Upper lobe of left lung (tissue), 4 donors: ENCODE data around the gene RPL27.

ENCODE experiments used
- EP300 ChIP-seq, 4 donors: sonication (generic); formaldehyde crosslinking; IDR thresholded peaks; one replicate each; pipeline ENCODE4 v1.5.1; 2017; ENCODE audit warnings: antibody characterized with exemption in 4 of 4, control low read depth in 2 of 4
- POLR2A ChIP-seq, 4 donors: fragments of 450-650 bp; IDR thresholded peaks; one replicate each; pipeline ENCODE4 v1.5.1; 2016 to 2017; ENCODE audit warnings: antibody characterized with exemption in 4 of 4, mild to moderate bottlenecking in 2 of 4
- POLR2AphosphoS5 ChIP-seq, 2 donors: sonication (generic); formaldehyde crosslinking; IDR thresholded peaks; one replicate each; pipeline ENCODE4 v1.5.1; 2017; ENCODE audit warnings: antibody characterized with exemption in 2 of 2
- TF ChIP-seq, protein P1 (sequence below), 6 experiments: fragments of 450-650 bp in 4 of 6; fragments of 200-600 bp in 2 of 6; sonication (generic) in 2 of 6; IDR thresholded peaks; one replicate each; pipeline ENCODE4 v1.5.1; 2016 to 2019; ENCODE audit warnings: antibody characterized with exemption in 6 of 6

DNA sequence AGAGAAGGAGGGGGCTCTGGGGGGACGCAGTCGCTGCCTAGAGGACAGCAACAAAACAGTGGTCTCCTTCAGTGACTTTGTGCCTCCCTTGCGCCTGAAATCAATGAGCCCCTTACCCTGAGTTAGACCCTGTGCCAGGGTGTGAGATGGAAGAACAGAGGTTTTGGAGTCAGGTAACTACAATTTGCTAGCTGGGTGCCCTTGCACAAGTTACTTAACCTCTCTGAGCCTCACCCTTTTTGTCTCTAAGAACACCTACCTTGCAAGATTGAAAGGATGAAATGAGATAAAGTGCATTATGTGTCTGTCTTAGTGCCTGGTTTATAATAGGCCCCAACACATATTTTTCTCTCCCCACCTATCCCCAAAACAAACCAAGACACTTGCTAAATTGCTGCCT lies 36.7 kb downstream of the RPL27 start:
- TF ChIP-seq POLR2AphosphoS5 (IDR thresholded peaks at IDR 0.05) (no peak), EP300 (IDR thresholded peaks at IDR 0.05) (no peak), POLR2A (IDR thresholded peaks at IDR 0.05) (no peak)
- TF ChIP-seq, protein P1, sequence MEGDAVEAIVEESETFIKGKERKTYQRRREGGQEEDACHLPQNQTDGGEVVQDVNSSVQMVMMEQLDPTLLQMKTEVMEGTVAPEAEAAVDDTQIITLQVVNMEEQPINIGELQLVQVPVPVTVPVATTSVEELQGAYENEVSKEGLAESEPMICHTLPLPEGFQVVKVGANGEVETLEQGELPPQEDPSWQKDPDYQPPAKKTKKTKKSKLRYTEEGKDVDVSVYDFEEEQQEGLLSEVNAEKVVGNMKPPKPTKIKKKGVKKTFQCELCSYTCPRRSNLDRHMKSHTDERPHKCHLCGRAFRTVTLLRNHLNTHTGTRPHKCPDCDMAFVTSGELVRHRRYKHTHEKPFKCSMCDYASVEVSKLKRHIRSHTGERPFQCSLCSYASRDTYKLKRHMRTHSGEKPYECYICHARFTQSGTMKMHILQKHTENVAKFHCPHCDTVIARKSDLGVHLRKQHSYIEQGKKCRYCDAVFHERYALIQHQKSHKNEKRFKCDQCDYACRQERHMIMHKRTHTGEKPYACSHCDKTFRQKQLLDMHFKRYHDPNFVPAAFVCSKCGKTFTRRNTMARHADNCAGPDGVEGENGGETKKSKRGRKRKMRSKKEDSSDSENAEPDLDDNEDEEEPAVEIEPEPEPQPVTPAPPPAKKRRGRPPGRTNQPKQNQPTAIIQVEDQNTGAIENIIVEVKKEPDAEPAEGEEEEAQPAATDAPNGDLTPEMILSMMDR (IDR thresholded peaks at IDR 0.05), result no peak
